ENCODE results near the gene PSD. TPM values are rescaled to one million over a fixed set of nuclear protein-coding genes. Genes with fewer than 3 reads are reported as not detected.

The PSD gene
- total RNA-seq, 2 experiments from 2014 or later, result 2.2 to 10.2 TPM

GRCh38 chr10:102400598-102401341, 17.8 kb downstream of the PSD start:
- Histone ChIP-seq H3K79me2 (ENCODE audit: insufficient read depth, low read depth, low read length) (peaks cover 9% of the 10 kb centered on the region; the same call in 1 of the 2 replicates), H3K4me1 (ENCODE audit: insufficient read depth, low read length, poor library complexity, severe bottlenecking) (peaks cover 21% of the 10 kb centered on the region), H3K9me3 (ENCODE audit: low read length) (no peaks in the 10 kb centered on the region), H3K4me3 (ENCODE audit: low read depth, low read length, poor library complexity, severe bottlenecking) (no peak overlapping the region), H3K9me2 (ENCODE audit: insufficient read depth, low read length) (no peaks in the 10 kb centered on the region), H3K27ac (ENCODE audit: low read depth, low read length, poor library complexity, severe bottlenecking) (no peak overlapping the region), H3K36me3 (ENCODE audit: insufficient read depth, low read length) (peaks cover 43% of the 10 kb centered on the region), H4K20me1 (ENCODE audit: insufficient read depth, low read length) (no peaks in the 10 kb centered on the region), H2AFZ (ENCODE audit: low read length) (no peak overlapping the region), H3K4me2 (ENCODE audit: low read length) (no peak overlapping the region)
- no peak for TF ChIP-seq EZH2phosphoT487 (IDR thresholded peaks at IDR 0.05; ENCODE audit: borderline replicate concordance, low read depth, low read length)
- TF ChIP-seq, protein P1, sequence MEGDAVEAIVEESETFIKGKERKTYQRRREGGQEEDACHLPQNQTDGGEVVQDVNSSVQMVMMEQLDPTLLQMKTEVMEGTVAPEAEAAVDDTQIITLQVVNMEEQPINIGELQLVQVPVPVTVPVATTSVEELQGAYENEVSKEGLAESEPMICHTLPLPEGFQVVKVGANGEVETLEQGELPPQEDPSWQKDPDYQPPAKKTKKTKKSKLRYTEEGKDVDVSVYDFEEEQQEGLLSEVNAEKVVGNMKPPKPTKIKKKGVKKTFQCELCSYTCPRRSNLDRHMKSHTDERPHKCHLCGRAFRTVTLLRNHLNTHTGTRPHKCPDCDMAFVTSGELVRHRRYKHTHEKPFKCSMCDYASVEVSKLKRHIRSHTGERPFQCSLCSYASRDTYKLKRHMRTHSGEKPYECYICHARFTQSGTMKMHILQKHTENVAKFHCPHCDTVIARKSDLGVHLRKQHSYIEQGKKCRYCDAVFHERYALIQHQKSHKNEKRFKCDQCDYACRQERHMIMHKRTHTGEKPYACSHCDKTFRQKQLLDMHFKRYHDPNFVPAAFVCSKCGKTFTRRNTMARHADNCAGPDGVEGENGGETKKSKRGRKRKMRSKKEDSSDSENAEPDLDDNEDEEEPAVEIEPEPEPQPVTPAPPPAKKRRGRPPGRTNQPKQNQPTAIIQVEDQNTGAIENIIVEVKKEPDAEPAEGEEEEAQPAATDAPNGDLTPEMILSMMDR (conservative IDR thresholded peaks at IDR 0.05; ENCODE audit: low read length), result no peak
- intact Hi-C loops (cut with micrococcal nuclease; ENCODE audit: unreplicated experiment), result no loop called here
- no TSS peak for BruUV-seq (replicated peaks)
- DNase-seq (ENCODE audit: low spot score), result no peak
- ChIA-PET POLR2A (interaction anchor here (1.0 kb wide), 1 partner anchor 103 kb away, joined by 3 read pairs; the partner anchor contains the start of gene SUFU), CTCF (ENCODE audit: unreplicated experiment) (interaction anchor here (1.3 kb wide), 1 partner anchor 231 kb away, joined by 4 read pairs; no protein-coding TSS in a partner anchor)

GRCh38 chr10:102400076-102400475, 18.5 kb downstream of the PSD start:
- BruUV-seq (replicated peaks), result no TSS peak
- CTCF ChIA-PET (ENCODE audit: unreplicated experiment), result interaction anchor here (0.8 to 1.3 kb wide), 3 partner anchors 20 to 230 kb away, joined by 3 to 4 read pairs (median 4); partner anchors contain the start of gene FBXL15
- peak overlapping the region; percentile 59 for H3K4me3 ChIP-seq (ENCODE audit: low read depth, low read length, poor library complexity, severe bottlenecking)
- peaks cover 9% of the 10 kb centered on the region; the same call in 1 of the 2 replicates for H3K79me2 ChIP-seq (ENCODE audit: insufficient read depth, low read depth, low read length)
- no peak overlapping the region for H2AFZ ChIP-seq (ENCODE audit: low read length)
- TF ChIP-seq EZH2phosphoT487 (IDR thresholded peaks at IDR 0.05; ENCODE audit: borderline replicate concordance, low read depth, low read length), result no peak
- TF ChIP-seq, protein P1 (conservative IDR thresholded peaks at IDR 0.05; ENCODE audit: low read length), result no peak
- intact Hi-C loops (cut with micrococcal nuclease; ENCODE audit: unreplicated experiment), result no loop called here
- peak overlapping the region; percentile 67; the same call in 1 of the 2 replicates for H3K4me2 ChIP-seq (ENCODE audit: low read length)
- H3K27ac ChIP-seq (ENCODE audit: low read depth, low read length, poor library complexity, severe bottlenecking), result no peak overlapping the region
- H3K9me2 ChIP-seq (ENCODE audit: insufficient read depth, low read length), result no peaks in the 10 kb centered on the region
- no peaks in the 10 kb centered on the region for H3K9me3 ChIP-seq (ENCODE audit: low read length)
- POLR2A ChIA-PET, result interaction anchor here (1.0 to 1.6 kb wide), 2 partner anchors 21 to 104 kb away, joined by 3 to 5 read pairs; partner anchors contain the start of genes FBXL15 and SUFU
- H4K20me1 ChIP-seq (ENCODE audit: insufficient read depth, low read length), result no peaks in the 10 kb centered on the region
- DNase-seq (ENCODE audit: low spot score), result no peak
- H3K4me1 ChIP-seq (ENCODE audit: insufficient read depth, low read length, poor library complexity, severe bottlenecking), result peaks cover 21% of the 10 kb centered on the region
- peaks cover 43% of the 10 kb centered on the region for H3K36me3 ChIP-seq (ENCODE audit: insufficient read depth, low read length)

Data from OCI-LY7 (cell line).